H9 (cell line): ENCODE data around the gene KIAA0753. TPM values are rescaled to one million over a fixed set of nuclear protein-coding genes. Genes with fewer than 3 reads are reported as not detected.

Experiments
- DNase-seq: peaks from one replicate; pipeline ENCODE4 v3.0.0-alpha.2; 2017
- H2AFZ ChIP-seq: one replicate; pipeline ENCODE4 v1.6.1; 2013; ENCODE audit warnings: mild to moderate bottlenecking, low read length, control low read depth, moderate library complexity
- H2AK5ac ChIP-seq: 2 replicates; pipeline ENCODE4 v1.6.1; 2013; ENCODE audit warnings: low read length, control low read depth, mixed read lengths; ENCODE audit not compliant: insufficient read length
- H2BK120ac ChIP-seq: one replicate; pipeline ENCODE4 v1.6.1; 2013; ENCODE audit warnings: low read depth, mild to moderate bottlenecking, low read length, control low read depth, inconsistent platforms; ENCODE audit not compliant: poor library complexity, severe bottlenecking
- H2BK12ac ChIP-seq: 2 replicates; pipeline ENCODE4 v1.6.1; 2013; ENCODE audit warnings: low read length, control low read depth, mixed read lengths, low read depth; ENCODE audit not compliant: insufficient read length
- H2BK15ac ChIP-seq: 2 replicates; pipeline ENCODE4 v1.6.1; 2013; ENCODE audit warnings: low read depth, low read length, control low read depth
- H2BK20ac ChIP-seq: one replicate; pipeline ENCODE4 v1.6.1; 2013; ENCODE audit warnings: low read depth, mild to moderate bottlenecking, low read length, control low read depth, inconsistent platforms; ENCODE audit not compliant: poor library complexity, severe bottlenecking
- H2BK5ac ChIP-seq: 2 replicates; pipeline ENCODE4 v1.6.1; 2013; ENCODE audit warnings: low read length, control low read depth, mixed read lengths; ENCODE audit not compliant: insufficient read length
- H3K14ac ChIP-seq: 2 replicates; pipeline ENCODE4 v1.6.1; 2013; ENCODE audit warnings: low read length, control low read depth; ENCODE audit not compliant: insufficient read depth
- H3K18ac ChIP-seq: 2 replicates; pipeline ENCODE4 v1.6.1; 2013; ENCODE audit warnings: low read depth, mild to moderate bottlenecking, mixed read lengths, low read length, control low read depth; ENCODE audit not compliant: insufficient read length
- H3K23ac ChIP-seq: 2 replicates; pipeline ENCODE4 v1.6.1; 2013; ENCODE audit warnings: low read length, control low read depth, mixed read lengths, low read depth; ENCODE audit not compliant: insufficient read length
- H3K23me2 ChIP-seq: 2 replicates; pipeline ENCODE4 v1.6.1; 2013; ENCODE audit warnings: low read depth, mild to moderate bottlenecking, mixed read lengths, low read length, control low read depth; ENCODE audit not compliant: insufficient read length, poor library complexity, severe bottlenecking
- H3K27ac ChIP-seq: 2 replicates; pipeline ENCODE4 v1.5.1; 2013; ENCODE audit warnings: low read length, control low read depth, mixed read lengths, low read depth; ENCODE audit not compliant: insufficient read length
- H3K27me3 ChIP-seq: 2 replicates; pipeline ENCODE4 v1.6.1; 2013; ENCODE audit warnings: low read length, control low read depth, inconsistent platforms; ENCODE audit not compliant: insufficient read depth
- H3K4ac ChIP-seq: 2 replicates; pipeline ENCODE4 v1.6.1; 2013; ENCODE audit warnings: low read depth, mild to moderate bottlenecking, control low read depth, inconsistent platforms, low read length, moderate library complexity
- H3K4me1 ChIP-seq: 2 replicates; pipeline ENCODE4 v1.6.1; 2013; ENCODE audit warnings: low read length, control low read depth, inconsistent platforms; ENCODE audit not compliant: insufficient read depth
- H3K4me2 ChIP-seq: 2 replicates; pipeline ENCODE4 v1.6.1; 2013; ENCODE audit warnings: low read length, control low read depth, mixed read lengths; ENCODE audit not compliant: insufficient read length, insufficient read depth
- H3K56ac ChIP-seq: 2 replicates; pipeline ENCODE4 v1.6.1; 2013; ENCODE audit warnings: low read depth, mild to moderate bottlenecking, mixed read lengths, low read length, control low read depth; ENCODE audit not compliant: insufficient read length
- H3K79me1 ChIP-seq: 2 replicates; pipeline ENCODE4 v1.6.1; 2013; ENCODE audit warnings: low read depth, mild to moderate bottlenecking, moderate library complexity, low read length, control low read depth, inconsistent platforms; ENCODE audit not compliant: insufficient read depth, poor library complexity, severe bottlenecking
- H3K79me2 ChIP-seq: 2 replicates; pipeline ENCODE4 v1.6.1; 2013; ENCODE audit warnings: low read length, control low read depth, inconsistent platforms; ENCODE audit not compliant: insufficient read depth
- H3K9ac ChIP-seq: 2 replicates; pipeline ENCODE4 v1.6.1; 2013; ENCODE audit warnings: low read length, control low read depth, mixed read lengths; ENCODE audit not compliant: insufficient read length; ENCODE audit errors: extremely low read depth
- H3K9me3 ChIP-seq: one replicate; pipeline ENCODE4 v1.6.1; 2013; ENCODE audit warnings: low read depth, low read length, inconsistent platforms; ENCODE audit not compliant: control insufficient read depth
- H3T11ph ChIP-seq: one replicate; pipeline ENCODE4 v1.6.1; 2013; ENCODE audit warnings: mild to moderate bottlenecking, low read length, control low read depth, inconsistent platforms
- H4K20me1 ChIP-seq: one replicate; pipeline ENCODE4 v1.6.1; 2013; ENCODE audit not compliant: control insufficient read depth, insufficient read length, insufficient read depth
- H4K5ac ChIP-seq: 2 replicates; pipeline ENCODE4 v1.6.1; 2013; ENCODE audit warnings: low read depth, mild to moderate bottlenecking, mixed read lengths, low read length, control low read depth; ENCODE audit not compliant: insufficient read length
- H4K8ac ChIP-seq: replicated peaks from 2 replicates; pipeline ENCODE4 v1.6.1; 2013; ENCODE audit warnings: low read length, control low read depth, mixed read lengths, low read depth; ENCODE audit not compliant: insufficient read length
- H4K91ac ChIP-seq: 2 replicates; pipeline ENCODE4 v1.6.1; 2013; ENCODE audit warnings: low read depth, mild to moderate bottlenecking, moderate library complexity, mixed read lengths, low read length, control low read depth; ENCODE audit not compliant: insufficient read length
- H3K27ac Mint-ChIP-seq, 3 experiments: 2 replicates in 2 of 3; 3 replicates in 1 of 3; pipeline ENCODE4 v1.8.0; 2020 to 2021; ENCODE audit warnings: mixed read lengths in 3 of 3, mild to moderate bottlenecking in 1 of 3, moderate library complexity in 1 of 3
- H3K27me3 Mint-ChIP-seq: 2 replicates; pipeline ENCODE4 v1.8.0; 2021; ENCODE audit warnings: low read depth, mild to moderate bottlenecking, moderate library complexity, mixed read lengths
- H3K36me3 Mint-ChIP-seq, 3 experiments: 2 replicates in 2 of 3; 3 replicates in 1 of 3; pipeline ENCODE4 v1.8.0; 2020 to 2021; ENCODE audit warnings: low read depth in 3 of 3, mixed read lengths in 3 of 3; ENCODE audit not compliant: insufficient read depth in 1 of 3
- H3K4me1 Mint-ChIP-seq, 2 experiments: 2 replicates each; pipeline ENCODE4 v1.8.0; 2020; ENCODE audit warnings: mixed read lengths in 2 of 2
- H3K4me3 Mint-ChIP-seq, 2 experiments: 2 replicates in 1 of 2; 3 replicates in 1 of 2; pipeline ENCODE4 v1.8.0; 2020 to 2021; ENCODE audit warnings: mild to moderate bottlenecking in 2 of 2, mixed read lengths in 2 of 2, moderate library complexity in 1 of 2
- H3K9me3 Mint-ChIP-seq, 2 experiments: 2 replicates in 1 of 2; 3 replicates in 1 of 2; pipeline ENCODE4 v1.8.0; 2020; ENCODE audit warnings: mild to moderate bottlenecking in 2 of 2, mixed read lengths in 2 of 2, moderate library complexity in 1 of 2
- WGBS: extraction: QIAGEN DNeasy Blood & Tissue Kit; methylation state at CpG from one replicate; pipeline ENCODE4 v1.1.7; 2013; ENCODE audit warnings: missing lambda C conversion rate, low lambda C conversion rate, mixed read lengths; ENCODE audit not compliant: insufficient read length; ENCODE audit errors: extremely low coverage; 5-methylcytosine and 5-hydroxymethylcytosine counted together
- total RNA-seq: library from RNA; stranded (reverse); gene quantifications from 2 replicates; pipeline ENCODE4 v1.2.1, GENCODE V29; 2021
- TF ChIP-seq, protein P1 (sequence below): fragments of 200-600 bp; sonication (generic); conservative IDR thresholded peaks from 3 replicates; pipeline ENCODE4 v1.8.0; 2021; ENCODE audit warnings: antibody characterized with exemption, mild to moderate bottlenecking

The KIAA0753 gene
- total RNA-seq, 1 experiment from 2014 or later: 37.2 TPM

DNA sequence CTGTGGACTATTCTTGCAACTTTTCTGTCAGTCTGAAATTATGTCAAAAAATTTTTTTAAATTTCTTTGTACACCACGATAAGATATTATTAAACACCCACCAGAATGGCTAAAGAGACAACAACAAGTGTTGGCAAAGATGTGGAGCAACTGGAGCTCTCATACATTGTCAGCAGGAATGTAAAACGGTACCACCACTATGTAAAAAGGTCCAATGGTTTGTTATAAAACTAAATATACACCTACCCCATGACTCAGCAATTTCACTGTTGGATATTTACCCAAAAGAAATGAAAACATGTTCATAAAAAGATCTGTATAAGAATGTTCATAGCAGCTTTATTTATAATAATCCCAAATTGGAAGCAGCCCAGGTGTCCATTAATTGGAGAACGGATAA is 7.2 kb downstream of the KIAA0753 start:
- no CpG with 5 or more reads among the region's 3 CpGs for WGBS
- H3K4ac ChIP-seq: no peak overlapping the region
- no peaks in the 10 kb centered on the region for H3K79me2 ChIP-seq
- H3K56ac ChIP-seq: no peak overlapping the region
- H2AK5ac ChIP-seq: no peak overlapping the region
- H3K18ac ChIP-seq: no peak overlapping the region
- H3K4me2 ChIP-seq: no peak overlapping the region
- H3K27ac ChIP-seq: no peak overlapping the region
- H3K27me3 ChIP-seq: no peaks in the 10 kb centered on the region
- H3K79me1 ChIP-seq: peaks cover 3% of the 10 kb centered on the region
- no peak overlapping the region for H4K91ac ChIP-seq
- H2BK15ac ChIP-seq: no peak overlapping the region
- H3K9ac ChIP-seq: no peak overlapping the region
- Mint-ChIP-seq H3K36me3 (peaks cover 26 to 55% (median 44%) of the 10 kb centered on the region in 3 experiments), H3K27ac (no peak overlapping the region), H3K4me1 (0 out of 4 replicates have a peak, but pooled peaks cover 0 to 4% of the 10 kb centered on the region in 2 experiments), H3K27me3 (no peaks in the 10 kb centered on the region), H3K4me3 (no peak overlapping the region), H3K9me3 (no peaks in the 10 kb centered on the region)
- no peak overlapping the region for H2BK5ac ChIP-seq
- no peaks in the 10 kb centered on the region for H3K9me3 ChIP-seq
- H4K8ac ChIP-seq: no peak overlapping the region
- H2BK12ac ChIP-seq: no peak overlapping the region
- no peak overlapping the region for H3K14ac ChIP-seq
- H3K23me2 ChIP-seq: no peaks in the 10 kb centered on the region
- H2BK20ac ChIP-seq: no peak overlapping the region
- no peak overlapping the region for H3T11ph ChIP-seq
- H2AFZ ChIP-seq: no peak overlapping the region
- no peak for DNase-seq
- no peak overlapping the region for H2BK120ac ChIP-seq
- no peak overlapping the region for H3K23ac ChIP-seq
- H4K20me1 ChIP-seq: no peaks in the 10 kb centered on the region
- H3K4me1 ChIP-seq: no peaks in the 10 kb centered on the region
- TF ChIP-seq, protein P1, sequence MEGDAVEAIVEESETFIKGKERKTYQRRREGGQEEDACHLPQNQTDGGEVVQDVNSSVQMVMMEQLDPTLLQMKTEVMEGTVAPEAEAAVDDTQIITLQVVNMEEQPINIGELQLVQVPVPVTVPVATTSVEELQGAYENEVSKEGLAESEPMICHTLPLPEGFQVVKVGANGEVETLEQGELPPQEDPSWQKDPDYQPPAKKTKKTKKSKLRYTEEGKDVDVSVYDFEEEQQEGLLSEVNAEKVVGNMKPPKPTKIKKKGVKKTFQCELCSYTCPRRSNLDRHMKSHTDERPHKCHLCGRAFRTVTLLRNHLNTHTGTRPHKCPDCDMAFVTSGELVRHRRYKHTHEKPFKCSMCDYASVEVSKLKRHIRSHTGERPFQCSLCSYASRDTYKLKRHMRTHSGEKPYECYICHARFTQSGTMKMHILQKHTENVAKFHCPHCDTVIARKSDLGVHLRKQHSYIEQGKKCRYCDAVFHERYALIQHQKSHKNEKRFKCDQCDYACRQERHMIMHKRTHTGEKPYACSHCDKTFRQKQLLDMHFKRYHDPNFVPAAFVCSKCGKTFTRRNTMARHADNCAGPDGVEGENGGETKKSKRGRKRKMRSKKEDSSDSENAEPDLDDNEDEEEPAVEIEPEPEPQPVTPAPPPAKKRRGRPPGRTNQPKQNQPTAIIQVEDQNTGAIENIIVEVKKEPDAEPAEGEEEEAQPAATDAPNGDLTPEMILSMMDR: no peak
- no peak overlapping the region for H4K5ac ChIP-seq
